NCI-H146 treated with DMSO at 0.1 percent for 48 hours (cell line): ENCODE measurements around the gene LMAN2.

ENCODE experiments used
- DNase-seq: peaks from one replicate; lab custom pipeline; 2025; ENCODE audit not compliant: unreplicated experiment; lab: John Stamatoyannopoulos, UW

Gene LMAN2

GRCh38 chr5:177290816-177291596 is 60.5 kb downstream of the LMAN2 start:
- no peak for DNase-seq

- no peak for DNase-seq
Measured at GRCh38 chr5:177288191-177288590, 63.3 kb downstream of the LMAN2 start.
